ENCODE data around the gene IFNG.

Gene IFNG

GRCh38 chr12:68111995-68112394 lies 47.5 kb downstream of the IFNG start:
- no peak for DNase-seq

- no peak for DNase-seq
Observed at GRCh38 chr12:68109444-68110217, 49.9 kb downstream of the IFNG start.

- DNase-seq: no peak
Observed at GRCh38 chr12:68109001-68109400, 50.5 kb downstream of the IFNG start.

- DNase-seq: no peak
Observed at GRCh38 chr12:68106660-68107059, 52.9 kb downstream of the IFNG start.

- DNase-seq: no peak
Observed at GRCh38 chr12:68106160-68106559, 53.4 kb downstream of the IFNG start.
